GM19324 (cell line): ENCODE results near the gene SFXN3.
"Not testable (repeated sequence)": the region's sequence is repeated elsewhere in the genome, so short reads cannot be mapped to it uniquely, and the experiment has no call there.

Experiments
- ATAC-seq: cut with Tn5 transposase; IDR thresholded peaks from one replicate; pipeline ENCODE4 v1.9.1; 2021; ENCODE audit warnings: mild to moderate bottlenecking, moderate library complexity; ENCODE audit not compliant: unreplicated experiment, low FRiP score

SFXN3 gene

GRCh38 chr10:101034404-101034803 lies 3.4 kb downstream of the SFXN3 start:
- ATAC-seq, result not testable (repeated sequence)

GRCh38 chr10:101035314-101035713 lies 4.3 kb downstream of the SFXN3 start:
- ATAC-seq, result no peak

GRCh38 chr10:101035916-101036702 lies 5.1 kb downstream of the SFXN3 start:
- ATAC-seq, result no peak

- ATAC-seq, result no peak
Observed at GRCh38 chr10:101036726-101037125, 5.7 kb downstream of the SFXN3 start.

GRCh38 chr10:101038484-101038883 lies 7.5 kb downstream of the SFXN3 start:
- no peak for ATAC-seq

- no peak for ATAC-seq
Observed at GRCh38 chr10:101040061-101040460, 9.0 kb downstream of the SFXN3 start.

- no peak for ATAC-seq
Observed at GRCh38 chr10:101040851-101041250, 9.8 kb downstream of the SFXN3 start.

- ATAC-seq, result peak; percentile 43
Observed at GRCh38 chr10:101041252-101041761, 10.3 kb downstream of the SFXN3 start.

GRCh38 chr10:101042118-101042517 lies 11.1 kb downstream of the SFXN3 start:
- ATAC-seq, result no peak

GRCh38 chr10:101042667-101043362 lies 11.8 kb downstream of the SFXN3 start:
- peak; percentile 88 for ATAC-seq

- no peak for ATAC-seq
Observed at GRCh38 chr10:101043363-101043707, 12.3 kb downstream of the SFXN3 start.

- no peak for ATAC-seq
Observed at GRCh38 chr10:101044117-101044516, 13.1 kb downstream of the SFXN3 start.

GRCh38 chr10:101046332-101047238 lies 15.6 kb downstream of the SFXN3 start:
- ATAC-seq, result no peak

- no peak for ATAC-seq
Observed at GRCh38 chr10:101047268-101047667, 16.2 kb downstream of the SFXN3 start.

- no peak for ATAC-seq
Observed at GRCh38 chr10:101047961-101048892, 17.2 kb downstream of the SFXN3 start.

GRCh38 chr10:101050208-101051069 lies 19.4 kb downstream of the SFXN3 start:
- ATAC-seq, result no peak

- ATAC-seq, result no peak
Observed at GRCh38 chr10:101052285-101052684, 21.3 kb downstream of the SFXN3 start.

- no peak for ATAC-seq
Observed at GRCh38 chr10:101053516-101053915, 22.5 kb downstream of the SFXN3 start.

GRCh38 chr10:101054351-101054750 lies 23.3 kb downstream of the SFXN3 start:
- ATAC-seq, result no peak
